H1 (cell line): ENCODE results near the gene SLC48A1. TPM values are rescaled to one million over a fixed set of nuclear protein-coding genes. Genes with fewer than 3 reads are reported as not detected.

ENCODE experiments used
- CTCF ChIA-PET: fragments of 300-600 bp; sonication (Branson Sonifier 250); formaldehyde crosslinking; loops from one replicate; lab custom pipeline; 2021; ENCODE audit not compliant: partially characterized antibody; lab: Charles Lee
- POLR2A ChIA-PET: fragments of 300-600 bp; sonication (Branson Sonifier 250); formaldehyde crosslinking; loops from one replicate; lab custom pipeline; 2021; ENCODE audit warnings: inconsistent platforms; ENCODE audit not compliant: partially characterized antibody; lab: Charles Lee
- DNase-seq, 2 experiments: peaks; one replicate each; pipeline versions ENCODE4 v3.0.0 to v3.0.0-alpha.2; 2010 to 2022; ENCODE audit warnings: low spot score in 2 of 2, low read depth in 1 of 2, mixed read lengths in 1 of 2
- FAIRE-seq: peaks from 2 replicates; lab custom pipeline; 2011; peaks lifted over from hg19 to GRCh38; lab: Jason Lieb, UNC
- H2AFZ ChIP-seq: 2 replicates; pipeline ENCODE4 v1.8.1; 2012; ENCODE audit warnings: low read length, inconsistent platforms
- H2AK5ac ChIP-seq: 2 replicates; pipeline ENCODE4 v1.6.1; 2013; ENCODE audit warnings: low read depth, low read length
- H2BK120ac ChIP-seq: replicated peaks from 2 replicates; pipeline ENCODE3; 2013; ENCODE audit warnings: low read depth, low read length, inconsistent platforms
- H2BK12ac ChIP-seq: 2 replicates; pipeline ENCODE4 v1.6.1; 2013; ENCODE audit warnings: low read depth, low read length
- H2BK15ac ChIP-seq: 2 replicates; pipeline ENCODE4 v1.6.1; 2013; ENCODE audit warnings: low read length
- H2BK20ac ChIP-seq: 2 replicates; pipeline ENCODE4 v1.6.1; 2013; ENCODE audit warnings: low read length
- H2BK5ac ChIP-seq: 2 replicates; pipeline ENCODE4 v1.6.1; 2013; ENCODE audit warnings: low read depth, low read length
- H3K14ac ChIP-seq: 2 replicates; pipeline ENCODE4 v1.6.1; 2013; ENCODE audit warnings: inconsistent platforms; ENCODE audit not compliant: insufficient read length
- H3K18ac ChIP-seq: 2 replicates; pipeline ENCODE4 v1.6.1; 2013; ENCODE audit warnings: low read length; ENCODE audit errors: extremely low read depth
- H3K23ac ChIP-seq: 2 replicates; pipeline ENCODE4 v1.6.1; 2013; ENCODE audit warnings: inconsistent platforms; ENCODE audit not compliant: insufficient read length
- H3K23me2 ChIP-seq: 2 replicates; pipeline ENCODE4 v1.6.1; 2013; ENCODE audit warnings: low read depth, low read length
- H3K27ac ChIP-seq: 2 replicates; pipeline ENCODE4 v1.6.1; 2011; ENCODE audit warnings: low read depth, low read length, inconsistent platforms
- H3K27me3 ChIP-seq, 4 experiments: replicated peaks in 1 of 4; 1 replicate in 1 of 4; 2 replicates in 3 of 4; pipeline versions ENCODE4 v1.6.1 to v1.8.1; 2011 to 2013; ENCODE audit warnings: low read length in 3 of 4, mild to moderate bottlenecking in 3 of 4, inconsistent platforms in 2 of 4, mixed read lengths in 2 of 4, moderate library complexity in 1 of 4; ENCODE audit not compliant: control insufficient read depth in 3 of 4, insufficient read depth in 3 of 4; ENCODE audit errors: extremely low read depth in 1 of 4
- H3K36me3 ChIP-seq, 4 experiments: 2 replicates each; pipeline versions ENCODE4 v1.6.1 to v1.8.1; 2011 to 2013; ENCODE audit warnings: mild to moderate bottlenecking in 4 of 4, low read length in 3 of 4, moderate library complexity in 2 of 4, control low read depth in 1 of 4, inconsistent platforms in 1 of 4; ENCODE audit not compliant: insufficient read depth in 4 of 4, control insufficient read depth in 2 of 4
- H3K4ac ChIP-seq: replicated peaks from 2 replicates; pipeline ENCODE3; 2013; ENCODE audit warnings: low read length, low read depth, mixed read lengths, inconsistent platforms; ENCODE audit not compliant: insufficient read length
- H3K4me1 ChIP-seq, 4 experiments: replicated peaks in 1 of 4; 1 replicate in 1 of 4; 2 replicates in 3 of 4; pipeline versions ENCODE4 v1.6.1 to v1.8.1; 2011 to 2013; ENCODE audit warnings: low read length in 3 of 4, inconsistent platforms in 2 of 4, mixed read lengths in 1 of 4; ENCODE audit not compliant: insufficient read depth in 4 of 4, control insufficient read depth in 3 of 4
- H3K4me2 ChIP-seq, 2 experiments: 2 replicates each; pipeline versions ENCODE4 v1.6.1 to v1.8.1; 2011 to 2013; ENCODE audit warnings: low read depth in 2 of 2, low read length in 2 of 2, control low read depth in 1 of 2, inconsistent platforms in 1 of 2, mild to moderate bottlenecking in 1 of 2; ENCODE audit not compliant: insufficient read depth in 1 of 2
- H3K4me3 ChIP-seq, 4 experiments: fragments of 200-600, 300-600 bp in 1 of 4; sonication (generic), shearing (Covaris generic), sonication (Bioruptor Twin) in 1 of 4; 2 replicates each; pipeline versions ENCODE4 v1.5.1 to v1.8.1; 2011 to 2016; ENCODE audit warnings: low read length in 4 of 4, low read depth in 3 of 4, control low read depth in 2 of 4, inconsistent platforms in 2 of 4, mild to moderate bottlenecking in 2 of 4, mixed read lengths in 1 of 4, moderate library complexity in 1 of 4; ENCODE audit not compliant: insufficient read depth in 2 of 4; ENCODE audit errors: extremely low read depth in 1 of 4
- H3K56ac ChIP-seq: replicated peaks from 2 replicates; pipeline ENCODE3; 2013; ENCODE audit warnings: low read depth, mild to moderate bottlenecking, mixed read lengths, low read length, inconsistent platforms; ENCODE audit not compliant: insufficient read length
- H3K79me1 ChIP-seq: 2 replicates; pipeline ENCODE4 v1.6.1; 2013; ENCODE audit warnings: low read depth, low read length, control low read depth
- H3K79me2 ChIP-seq, 2 experiments: 2 replicates each; pipeline versions ENCODE4 v1.6.1 to v1.8.1; 2012 to 2013; ENCODE audit warnings: low read length in 2 of 2, mild to moderate bottlenecking in 2 of 2, inconsistent platforms in 1 of 2; ENCODE audit not compliant: insufficient read depth in 2 of 2, control insufficient read depth in 1 of 2
- H3K9ac ChIP-seq, 4 experiments: replicated peaks in 1 of 4; 1 replicate in 1 of 4; 2 replicates in 3 of 4; pipeline versions ENCODE4 v1.6.1 to v1.8.1; 2011 to 2013; ENCODE audit warnings: low read depth in 3 of 4, low read length in 3 of 4, control low read depth in 2 of 4, mild to moderate bottlenecking in 2 of 4, moderate library complexity in 2 of 4, inconsistent platforms in 1 of 4; ENCODE audit errors: extremely low read depth in 1 of 4
- H3K9me3 ChIP-seq, 2 experiments: 2 replicates each; pipeline versions ENCODE4 v1.6.1 to v1.8.1; 2012 to 2013; ENCODE audit warnings: mild to moderate bottlenecking in 2 of 2, moderate library complexity in 2 of 2, control low read depth in 1 of 2, inconsistent platforms in 1 of 2, low read depth in 1 of 2, low read length in 1 of 2, mixed read lengths in 1 of 2; ENCODE audit not compliant: insufficient read depth in 2 of 2
- H4K20me1 ChIP-seq, 2 experiments: replicated peaks in 1 of 2; 2 replicates each; pipeline versions ENCODE3 to v1.8.1; 2011 to 2013; ENCODE audit warnings: inconsistent platforms in 2 of 2, low read length in 2 of 2, mild to moderate bottlenecking in 1 of 2; ENCODE audit not compliant: insufficient read depth in 2 of 2, control insufficient read depth in 1 of 2
- H4K5ac ChIP-seq: 2 replicates; pipeline ENCODE4 v1.6.1; 2013; ENCODE audit warnings: low read length, low read depth, mixed read lengths, inconsistent platforms; ENCODE audit not compliant: insufficient read length
- H4K8ac ChIP-seq: 2 replicates; pipeline ENCODE4 v1.8.0; 2013; ENCODE audit warnings: mild to moderate bottlenecking, moderate library complexity, low read length, inconsistent platforms; ENCODE audit not compliant: insufficient read depth; ENCODE audit errors: extremely low read depth
- H4K91ac ChIP-seq: replicated peaks from 2 replicates; pipeline ENCODE3; 2013; ENCODE audit warnings: low read length, mixed read lengths, inconsistent platforms; ENCODE audit not compliant: insufficient read length
- RAD21 ChIP-seq, 2 experiments: IDR thresholded peaks in 1 of 2; conservative IDR thresholded peaks in 1 of 2; 2 replicates each; pipeline ENCODE4 v1.6.1; 2011; ENCODE audit warnings: low read depth in 2 of 2, low read length in 2 of 2, improper control_type of control experiment in 1 of 2, inconsistent platforms in 1 of 2, mild to moderate bottlenecking in 1 of 2, moderate library complexity in 1 of 2
- TCF12 ChIP-seq: IDR thresholded peaks from 2 replicates; pipeline ENCODE4 v1.6.1; 2011; ENCODE audit warnings: low read depth, mild to moderate bottlenecking, low read length
- USF2 ChIP-seq: IDR thresholded peaks from 2 replicates; pipeline ENCODE4 v1.6.1; 2011; ENCODE audit warnings: low read length, improper control_type of control experiment
- WGBS, 2 experiments: shearing (Covaris generic) in 1 of 2; methylation state at CpG; one replicate each; pipeline versions ENCODE4 v1.1.6 to v1.1.7; 2013 to 2015; ENCODE audit warnings: low lambda C conversion rate in 2 of 2, mixed read lengths in 2 of 2, inconsistent platforms in 1 of 2, low coverage in 1 of 2, missing lambda C conversion rate in 1 of 2; ENCODE audit not compliant: insufficient replicate concordance in 2 of 2, insufficient coverage in 1 of 2, insufficient read length in 1 of 2; ENCODE audit errors: extremely low coverage in 1 of 2, missing lambda C conversion rate in 1 of 2; 5-methylcytosine and 5-hydroxymethylcytosine counted together
- polyA plus RNA-seq, 7 experiments: library from polyadenylated mRNA; depleted of rRNA in 3 of 7; stranded (reverse) in 5 of 7; unstranded in 2 of 7; fragments of >200 nt in 5 of 7; fragments of 200-250 nt in 2 of 7; gene quantifications; 1 replicate in 5 of 7; 2 replicates in 1 of 7; 4 replicates in 1 of 7; pipeline versions ENCODE4 v1.2.1 to v1.2.3, GENCODE V29; 2011 to 2013; ENCODE audit warnings: missing spikeins in 2 of 7, mixed read lengths in 2 of 7
- total RNA-seq: library from RNA; stranded (reverse); fragmentation: NEBNext Ultra II Directional; extraction: Animal tissue kit (Norgen Biotek cat#: 25700); gene quantifications from 2 replicates; pipeline ENCODE4 v1.2.1, GENCODE V29; 2021

Gene SLC48A1
- total and polyA plus RNA-seq, 2 of the 8 experiments (the other 6 are each of a cell fraction or from before 2014, with no cell fraction given) = 9.5 to 14.1 TPM

- Histone ChIP-seq H4K20me1 (no peaks in the 10 kb centered on the region), H2AK5ac (no peak overlapping the region), H3K4me3 (no peak overlapping the region), H3K4ac (no peak overlapping the region), H3K23ac (no peak overlapping the region), H3K79me2 (no peaks in the 10 kb centered on the region), H2BK120ac (no peak overlapping the region), H3K27me3 (peaks cover 0 to 2% (median 0%) of the 10 kb centered on the region in 4 experiments; a peak in 1 of 7 replicates), H3K4me1 (peaks cover 3 to 19% (median 11%) of the 10 kb centered on the region in 4 experiments), H3K56ac (no peak overlapping the region), H3K23me2 (no peaks in the 10 kb centered on the region), H4K8ac (no peak overlapping the region), H3K79me1 (no peaks in the 10 kb centered on the region), H3K18ac (no peak overlapping the region), H3K9me3 (no peaks in the 10 kb centered on the region), H3K14ac (no peak overlapping the region), H3K9ac (no peak overlapping the region), H4K91ac (no peak overlapping the region), H2BK12ac (no peak overlapping the region), H2AFZ (no peak overlapping the region), H4K5ac (no peak overlapping the region), H3K36me3 (no peaks in the 10 kb centered on the region), H2BK15ac (no peak overlapping the region), H3K27ac (no peak overlapping the region), H2BK5ac (no peak overlapping the region), H2BK20ac (no peak overlapping the region), H3K4me2 (no peak overlapping the region)
- CTCF ChIA-PET = interaction anchor here (1.1 to 64.6 kb wide), 7 partner anchors 11 to 123 kb away, joined by 3 to 2442 read pairs (median 15); partner anchors contain the start of genes RAPGEF3 and SLC48A1
- no peak for TF ChIP-seq TCF12
- TF ChIP-seq USF2 = no peak
- no peak for TF ChIP-seq RAD21 (IDR thresholded peaks at IDR 0.05 in 1 of 2, conservative IDR thresholded peaks at IDR 0.05 in 1 of 2; ENCODE audit: low read depth in 2 of 2, low read length in 2 of 2)
- POLR2A ChIA-PET = interaction anchor here (0.5 to 1.8 kb wide), 8 partner anchors 9 to 373 kb away, joined by 3 to 7 read pairs (median 4); partner anchors contain the start of genes RPAP3, SENP1 and SLC48A1
- WGBS, 2 experiments = 95% methylated on average over 2 of the region's 2 CpGs; no CpG with 5 or more reads in 1 of the 2 experiments
- FAIRE-seq (no peak), DNase-seq (no peak)
These were observed 40.5 kb upstream of the SLC48A1 start for GRCh38 chr12:47732504-47732903.
